Activated CD8-positive, alpha-beta memory T cell treated with anti-CD3 and anti-CD28 coated beads, Interleukin-2, amount 50 U/mL, for 1 hour (primary cell): ENCODE results near the gene FIP1L1.
"Not testable (repeated sequence)": the region's sequence is repeated elsewhere in the genome, so short reads cannot be mapped to it uniquely, and the experiment has no call there.

Source experiments
- DNase-seq: peaks from one replicate; pipeline ENCODE4 v3.0.0-alpha.2; 2020; ENCODE audit errors: extremely low read depth

FIP1L1 gene

GRCh38 chr4:53377319-53378170 is at the start of gene FIP1L1:
TSS of gene FIP1L1 (plus strand) at chr4:53377641. CDS start at chr4:53377839, 198 bp downstream.
- DNase-seq: peak; percentile 77

- DNase-seq: not testable (repeated sequence)
These were observed 42.5 kb upstream of the FIP1L1 start for GRCh38 chr4:53334916-53335315.

GRCh38 chr4:53340145-53340544 is 37.3 kb upstream of the FIP1L1 start:
- not testable (repeated sequence) for DNase-seq

GRCh38 chr4:53346392-53346791 is 31.0 kb upstream of the FIP1L1 start:
- DNase-seq: not testable (repeated sequence)

GRCh38 chr4:53346920-53347852 is 30.3 kb upstream of the FIP1L1 start:
- DNase-seq: no peak

GRCh38 chr4:53348046-53348445 is 29.4 kb upstream of the FIP1L1 start:
- DNase-seq: no peak

GRCh38 chr4:53349091-53349491 is 28.4 kb upstream of the FIP1L1 start:
- no peak for DNase-seq

GRCh38 chr4:53354012-53354722 is 23.3 kb upstream of the FIP1L1 start:
- no peak for DNase-seq

GRCh38 chr4:53355930-53356521 is 21.4 kb upstream of the FIP1L1 start:
- DNase-seq: no peak

- no peak for DNase-seq
These were observed 16.0 kb upstream of the FIP1L1 start for GRCh38 chr4:53361451-53361850.

GRCh38 chr4:53362093-53362492 is 15.3 kb upstream of the FIP1L1 start:
- DNase-seq: no peak

- no peak for DNase-seq
These were observed 12.8 kb upstream of the FIP1L1 start for GRCh38 chr4:53364624-53365023.

- no peak for DNase-seq
These were observed 12.3 kb upstream of the FIP1L1 start for GRCh38 chr4:53365121-53365485.

GRCh38 chr4:53365486-53366300 is 11.7 kb upstream of the FIP1L1 start, which contains the start of gene SCFD2:
TSS of gene SCFD2 (minus strand) at chr4:53366061.
- peak; percentile 87 for DNase-seq

GRCh38 chr4:53366301-53366716 is 11.1 kb upstream of the FIP1L1 start:
- no peak for DNase-seq

GRCh38 chr4:53367721-53368120 is 9.7 kb upstream of the FIP1L1 start:
- DNase-seq: no peak

GRCh38 chr4:53371049-53371448 is 6.4 kb upstream of the FIP1L1 start:
- DNase-seq: no peak

- no peak for DNase-seq
These were observed 5.5 kb upstream of the FIP1L1 start for GRCh38 chr4:53371843-53372521.

- no peak for DNase-seq
These were observed 2.6 kb upstream of the FIP1L1 start for GRCh38 chr4:53374777-53375258.

- no peak for DNase-seq
These were observed 541 bp upstream of the FIP1L1 start for GRCh38 chr4:53376900-53377299.
